Activated CD8-positive, alpha-beta memory T cell treated with anti-CD3 and anti-CD28 coated beads, Interleukin-2, amount 50 U/mL, for 48 hours (primary cell): Measurements from ENCODE around the gene VPS37D.
A peak's percentile ranks its signal among the peaks of the same experiment; 100 is the strongest.
"Not testable (repeated sequence)": the region's sequence is repeated elsewhere in the genome, so short reads cannot be mapped to it uniquely, and the experiment has no call there.

ENCODE experiments used
- DNase-seq: peaks from one replicate; pipeline ENCODE4 v3.0.0-alpha.2; 2020

The VPS37D gene

GRCh38 chr7:73706126-73707044, 38.8 kb downstream of the VPS37D start:
- DNase-seq, result peak; percentile 69

DNA sequence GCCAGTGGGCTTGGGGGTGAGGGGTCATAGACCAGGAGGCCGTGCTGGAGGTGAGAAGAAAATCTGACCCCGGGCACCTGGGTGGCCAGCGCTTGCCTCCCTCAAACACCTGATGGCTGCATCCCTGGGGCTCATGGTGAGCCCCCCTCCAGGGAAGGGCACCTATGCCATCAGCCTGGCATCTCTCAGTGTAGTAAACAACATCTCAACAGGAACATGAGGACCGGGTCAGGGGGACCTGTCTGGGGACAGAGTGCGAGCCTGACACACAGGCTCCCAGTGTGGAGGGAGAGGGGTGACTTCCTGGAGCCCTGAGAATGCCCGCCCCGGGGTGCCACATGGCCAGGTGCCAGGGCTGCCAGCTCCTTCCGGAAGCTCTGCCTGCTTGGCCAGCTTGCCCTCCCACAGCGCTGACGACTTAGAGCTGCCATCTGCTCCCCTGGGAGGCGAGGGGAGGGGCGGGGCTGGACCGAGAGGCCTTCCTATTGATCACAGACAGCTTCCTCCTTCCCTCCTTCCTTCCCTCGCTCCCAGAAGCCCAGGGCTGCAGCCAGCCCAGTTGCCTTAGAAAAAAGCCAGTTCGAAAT, 39.5 kb downstream of the VPS37D start:
- DNase-seq, result no peak

DNA sequence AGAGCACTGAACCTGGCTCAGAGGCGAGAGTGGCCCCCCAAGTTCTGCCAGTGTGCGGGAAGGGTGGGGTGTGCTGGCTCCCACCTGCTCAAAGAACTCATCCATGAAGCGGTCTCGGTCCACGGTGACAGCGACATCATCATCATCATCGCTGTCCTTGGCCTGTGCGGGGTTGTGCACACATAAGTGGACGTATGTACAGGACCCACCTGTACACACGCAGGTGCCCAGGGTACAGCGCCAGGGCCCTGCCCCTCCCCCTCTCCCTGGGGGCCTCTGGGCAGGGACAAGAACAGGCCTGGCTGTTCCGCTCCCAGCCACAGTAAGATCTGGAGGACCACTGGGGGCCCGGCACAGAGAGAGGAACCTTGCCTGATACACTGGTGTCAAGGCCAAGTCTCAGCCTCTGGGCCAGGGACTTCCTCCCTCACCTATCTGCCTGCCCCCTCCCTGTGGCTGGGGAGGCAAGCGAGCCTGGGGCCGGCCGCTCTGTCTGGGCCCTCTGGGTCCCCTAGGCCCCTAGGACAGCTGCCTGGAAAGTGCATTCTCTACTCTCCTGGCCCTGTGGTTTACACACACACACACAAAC, 41.4 kb downstream of the VPS37D start:
- no peak for DNase-seq

DNA sequence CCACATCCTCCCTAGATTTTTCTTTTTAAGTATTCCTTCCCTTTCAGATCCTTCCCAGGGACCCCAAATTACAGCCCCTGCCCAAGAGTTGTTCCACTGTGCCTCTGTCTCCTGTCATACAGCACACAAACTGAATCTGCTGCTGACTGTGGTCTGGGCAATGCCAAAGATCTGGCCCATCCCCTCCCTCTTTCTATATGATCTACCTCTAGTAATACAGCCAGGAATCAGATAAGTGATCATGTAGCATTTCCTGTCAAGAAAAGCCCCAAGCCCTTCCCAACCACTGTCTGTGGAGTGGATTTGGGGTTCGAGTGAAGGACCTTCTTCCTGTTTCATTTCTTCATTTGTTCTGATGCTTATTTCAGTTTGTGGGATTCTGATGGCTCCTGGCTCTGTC, 45.1 kb downstream of the VPS37D start:
- DNase-seq, result no peak

GRCh38 chr7:73713319-73713718, 45.7 kb downstream of the VPS37D start:
- not testable (repeated sequence) for DNase-seq

DNA sequence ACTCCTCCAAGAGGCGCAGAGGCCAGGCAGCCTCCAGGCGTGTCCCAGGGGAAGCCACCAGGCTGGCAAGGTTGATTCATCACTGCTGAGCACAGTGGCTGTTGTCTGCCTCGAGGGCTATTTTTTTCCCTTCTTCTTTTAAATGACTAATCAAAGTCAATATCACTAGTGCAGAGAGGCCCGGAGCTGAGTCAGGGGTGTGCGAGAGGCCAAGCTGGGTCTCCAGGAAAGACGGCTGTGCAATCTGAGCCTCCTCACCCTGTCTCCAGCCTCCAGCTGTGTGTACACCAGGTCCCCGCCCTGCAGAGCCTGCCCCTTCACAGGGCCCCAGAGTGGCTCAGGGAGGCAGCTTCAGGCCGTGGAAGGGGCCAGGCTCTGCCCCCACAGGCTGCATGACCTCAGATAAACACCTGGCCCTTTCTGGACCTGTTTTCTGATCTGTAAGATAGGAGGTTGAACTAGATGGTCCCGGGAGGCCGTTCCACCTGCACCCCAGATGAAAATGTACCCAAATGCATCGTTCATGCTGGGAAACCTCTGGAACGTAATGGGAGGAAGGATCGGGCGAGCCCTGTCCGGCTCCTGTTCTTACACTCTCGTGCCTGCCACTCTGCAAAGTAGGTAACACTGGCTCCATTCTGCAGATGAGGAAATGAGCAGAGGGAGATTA, 48.2 kb downstream of the VPS37D start:
- peak; percentile 81 for DNase-seq

DNA sequence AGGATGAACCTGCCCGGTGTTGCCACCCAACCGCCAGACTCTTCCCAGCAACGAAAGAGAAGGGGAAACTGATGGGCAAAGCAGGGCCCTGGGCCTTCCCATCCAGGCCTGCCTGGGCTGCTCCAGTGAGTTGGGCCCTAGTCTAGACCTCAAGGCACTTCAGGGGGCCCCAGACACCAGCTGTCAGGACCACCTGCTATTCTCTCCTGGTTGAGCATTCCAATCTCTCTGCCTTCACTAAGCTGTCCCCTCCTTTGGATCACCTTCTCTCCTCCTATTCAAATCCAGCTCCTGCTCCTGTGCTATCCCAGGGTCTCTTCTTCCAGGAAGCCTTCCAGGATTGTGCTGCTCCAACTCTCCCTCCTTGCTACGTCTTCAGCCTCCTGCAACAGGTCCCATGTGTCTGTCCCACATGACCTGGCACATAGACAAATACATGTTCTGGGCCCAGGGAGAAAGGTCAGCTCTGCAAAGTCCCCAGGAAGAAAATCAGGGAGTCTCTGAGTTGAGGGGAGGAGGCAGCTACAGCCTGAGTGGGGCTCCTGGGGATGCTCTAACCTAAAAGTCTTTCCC, 48.8 kb downstream of the VPS37D start:
- no peak for DNase-seq

- DNase-seq, result no peak
These were observed 49.6 kb downstream of the VPS37D start for GRCh38 chr7:73717025-73717807.

- DNase-seq, result peak; percentile 85
These were observed 50.4 kb downstream of the VPS37D start for GRCh38 chr7:73717991-73718405.

DNA sequence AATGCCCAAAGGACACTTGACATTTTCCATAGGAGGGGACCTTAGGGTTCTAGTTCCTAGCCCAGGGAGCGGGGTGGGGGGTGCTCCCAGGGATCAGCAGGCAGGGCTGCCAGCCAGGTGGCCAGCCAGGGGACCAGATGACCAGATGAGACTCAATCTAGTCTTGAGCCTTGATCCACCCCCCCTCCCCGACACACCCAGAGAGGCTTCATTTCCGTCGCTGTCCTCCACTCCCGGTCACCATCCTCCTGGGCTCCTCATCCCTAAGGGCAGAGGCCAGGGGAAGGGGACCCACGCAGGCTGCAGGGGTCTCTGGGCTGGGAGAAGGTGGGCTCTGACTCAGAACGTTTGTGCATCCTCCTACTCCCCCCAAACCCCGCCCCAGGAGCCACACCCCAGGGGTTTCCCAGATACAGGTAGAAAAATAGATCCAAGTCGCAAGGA, 50.8 kb downstream of the VPS37D start:
- peak; percentile 67 for DNase-seq

- DNase-seq, result peak; percentile 86
These were observed 51.5 kb downstream of the VPS37D start, which contains the start of gene STX1A for GRCh38 chr7:73718905-73719805. TSS of gene STX1A (minus strand) at chr7:73719669. CDS start at chr7:73719631, 38 bp downstream.

GRCh38 chr7:73719806-73720169, 52.2 kb downstream of the VPS37D start:
- no peak for DNase-seq

- DNase-seq, result not testable (repeated sequence)
These were observed 52.8 kb downstream of the VPS37D start for GRCh38 chr7:73720443-73720842.

DNA sequence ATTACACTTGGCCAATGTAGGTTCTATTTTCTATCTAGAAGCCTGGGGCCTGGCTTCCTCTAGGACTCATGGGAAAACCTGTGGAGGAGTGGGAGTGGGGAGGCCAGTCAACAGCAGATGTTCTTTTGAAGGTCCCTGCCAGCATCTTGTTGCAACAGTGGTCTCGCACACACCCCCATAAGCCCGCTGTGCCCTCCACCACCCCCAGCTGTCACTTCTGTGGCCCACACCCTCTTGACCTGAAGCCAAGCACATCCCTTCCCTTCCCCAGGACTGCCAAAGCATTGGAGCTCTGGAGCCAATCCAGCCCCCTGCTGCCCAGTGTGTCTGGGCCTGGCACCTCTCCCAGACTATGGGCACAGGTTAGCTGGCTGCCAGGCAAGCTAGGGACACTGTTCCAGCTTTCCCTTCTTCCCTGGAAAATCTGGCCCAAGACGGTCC, 53.8 kb downstream of the VPS37D start:
- DNase-seq, result no peak
